Neuron (in vitro differentiated cells): Measurements from ENCODE around the gene POLDIP3.
A peak's percentile ranks its signal among the peaks of the same experiment; 100 is the strongest.
"Not testable (repeated sequence)": the region's sequence is repeated elsewhere in the genome, so short reads cannot be mapped to it uniquely, and the experiment has no call there.

Experiments used
- H2AFZ ChIP-seq: one replicate; pipeline ENCODE4 v1.6.1; 2013; ENCODE audit warnings: low read depth, mild to moderate bottlenecking, inconsistent platforms, low read length, moderate library complexity
- H3K27me3 ChIP-seq: one replicate; pipeline ENCODE4 v1.6.1; 2013; ENCODE audit warnings: low read length; ENCODE audit not compliant: insufficient read depth
- H3K36me3 ChIP-seq: one replicate; pipeline ENCODE4 v1.6.1; 2013; ENCODE audit warnings: low read length; ENCODE audit not compliant: insufficient read depth
- H3K4me1 ChIP-seq: one replicate; pipeline ENCODE4 v1.6.1; 2013; ENCODE audit warnings: low read length; ENCODE audit not compliant: insufficient read depth
- H3K4me3 ChIP-seq: 2 replicates; pipeline ENCODE4 v1.5.1; 2013; ENCODE audit warnings: mild to moderate bottlenecking, low read length, moderate library complexity
- H3K9me3 ChIP-seq: one replicate; pipeline ENCODE4 v1.6.1; 2013; ENCODE audit warnings: low read length

Gene POLDIP3

DNA sequence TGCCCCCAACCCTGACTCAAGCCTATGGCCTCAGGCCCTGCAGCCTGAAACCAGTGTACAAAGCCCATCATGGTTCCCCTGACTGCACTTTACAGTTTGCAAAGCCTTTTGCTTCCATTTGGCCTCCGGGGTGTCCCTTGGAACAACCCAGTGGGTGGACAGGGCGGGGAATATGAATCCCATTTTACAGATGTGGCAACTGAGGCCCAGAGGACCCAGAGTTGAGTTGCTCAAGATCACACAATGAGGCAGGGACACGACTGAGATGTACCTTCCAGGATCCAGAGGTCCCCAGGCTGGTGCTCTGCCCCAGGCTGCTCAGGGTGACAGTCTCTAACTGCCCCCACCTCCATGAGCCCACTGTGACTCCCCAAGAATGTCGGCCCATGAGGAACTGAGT lies 5.4 kb upstream of the POLDIP3 start:
- Histone ChIP-seq H3K4me1 (peaks cover 6% of the 10 kb centered on the region), H3K36me3 (peaks cover 20% of the 10 kb centered on the region), H3K4me3 (no peak overlapping the region), H3K27me3 (no peaks in the 10 kb centered on the region), H2AFZ (no peak overlapping the region), H3K9me3 (no peaks in the 10 kb centered on the region)

DNA sequence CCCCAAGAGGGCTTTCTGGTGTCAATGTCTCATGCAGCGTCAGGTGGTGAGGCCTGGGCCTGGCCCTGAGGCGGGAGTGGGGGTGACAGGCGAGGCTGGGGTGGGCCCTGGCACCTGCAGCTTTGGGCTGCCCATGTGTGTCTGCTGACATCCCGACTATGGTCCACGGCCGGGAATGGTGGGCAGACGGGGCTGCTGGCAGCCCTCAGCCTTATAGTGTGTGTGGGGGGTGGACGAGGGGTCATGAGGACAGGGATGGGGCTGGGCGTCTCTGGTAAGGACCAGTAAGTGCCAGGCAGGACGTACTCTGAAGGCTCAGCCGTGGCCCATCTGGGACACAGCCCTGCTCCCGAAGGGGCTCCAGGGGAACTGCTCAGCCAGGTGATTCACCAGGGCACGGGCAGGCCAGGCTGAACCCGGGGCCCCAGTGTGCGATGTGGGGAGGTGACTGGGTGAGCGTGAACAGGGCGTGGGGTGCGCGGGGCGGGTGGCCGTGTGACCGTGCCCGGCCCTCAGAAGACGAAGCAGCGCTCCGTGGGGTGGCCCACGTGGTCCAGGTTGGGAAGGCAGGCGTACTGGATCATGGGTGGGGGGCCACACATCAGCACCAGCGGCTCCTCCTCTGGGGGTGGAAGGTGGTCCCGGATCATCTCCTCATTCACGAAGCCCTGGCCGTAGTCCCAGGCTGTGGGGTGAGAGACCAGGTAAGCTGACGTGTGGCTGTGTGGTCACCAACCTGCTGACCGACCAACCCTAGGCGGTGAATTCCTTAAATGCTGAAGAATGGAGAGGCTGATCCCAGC lies 4.8 kb upstream of the POLDIP3 start:
- H3K36me3 ChIP-seq: peaks cover 20% of the 10 kb centered on the region
- H2AFZ ChIP-seq: no peak overlapping the region
- no peak overlapping the region for H3K4me3 ChIP-seq
- H3K4me1 ChIP-seq: peaks cover 6% of the 10 kb centered on the region
- H3K27me3 ChIP-seq: no peaks in the 10 kb centered on the region
- H3K9me3 ChIP-seq: no peaks in the 10 kb centered on the region

DNA sequence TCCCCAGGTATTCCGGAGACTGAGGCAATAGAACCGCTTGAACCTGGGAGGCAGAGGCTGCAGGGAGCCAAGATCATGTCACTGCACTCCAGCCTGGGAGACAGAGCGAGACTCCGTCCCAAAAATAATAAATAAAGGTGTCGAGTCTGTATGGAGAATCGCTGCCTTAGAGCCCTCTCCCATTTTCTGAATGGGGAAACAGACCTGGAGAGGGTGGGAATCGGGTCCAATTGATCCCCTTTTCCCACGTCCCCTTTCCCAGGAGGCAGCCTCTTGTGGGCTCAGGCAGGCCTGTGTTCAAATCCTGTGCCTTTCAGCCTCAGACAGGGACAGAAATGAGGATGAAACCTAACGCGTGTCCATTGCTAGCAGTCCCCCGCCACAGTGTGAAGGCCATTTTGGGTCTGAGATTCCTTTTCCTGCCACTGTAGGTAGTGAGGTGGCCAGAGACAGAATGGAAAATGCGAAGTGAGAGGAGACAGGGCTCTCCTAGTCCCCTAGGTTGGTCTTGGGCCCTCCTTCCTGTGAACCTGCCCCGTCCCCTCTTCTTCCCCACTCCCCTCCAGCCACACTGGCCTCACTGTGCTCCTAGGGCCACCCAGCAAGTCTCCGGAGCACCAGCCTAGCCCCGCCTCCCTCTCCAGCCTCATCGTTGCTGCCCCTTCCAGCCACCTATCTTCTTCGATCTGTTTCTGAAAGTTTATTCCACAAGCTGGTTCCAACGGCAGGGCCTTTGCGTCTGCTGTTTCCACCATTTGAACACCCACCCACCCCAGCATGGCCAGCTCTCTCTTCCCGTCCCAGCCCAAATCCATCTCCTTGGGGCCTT lies 2.7 kb upstream of the POLDIP3 start:
- no peaks in the 10 kb centered on the region for H3K9me3 ChIP-seq
- H3K4me3 ChIP-seq: no peak overlapping the region
- no peaks in the 10 kb centered on the region for H3K27me3 ChIP-seq
- H2AFZ ChIP-seq: no peak overlapping the region
- peaks cover 18% of the 10 kb centered on the region for H3K4me1 ChIP-seq
- peaks cover 18% of the 10 kb centered on the region for H3K36me3 ChIP-seq

DNA sequence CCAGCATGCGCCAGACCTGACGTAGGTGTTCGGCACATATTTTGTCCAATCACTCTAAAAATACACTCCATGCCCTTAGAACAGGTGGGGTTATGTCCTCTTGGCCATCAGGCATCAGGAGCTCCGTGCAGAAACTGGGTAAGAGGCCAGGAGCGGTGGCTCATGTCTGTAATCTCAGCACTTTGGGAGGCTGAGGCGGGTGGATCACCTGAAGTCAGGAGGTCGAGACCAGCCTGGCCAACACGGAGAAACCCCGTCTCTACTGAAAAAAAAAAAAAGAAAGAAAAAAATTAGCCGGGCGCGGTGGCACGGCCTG lies 1.1 kb upstream of the POLDIP3 start:
- H3K36me3 ChIP-seq: peaks cover 28% of the 10 kb centered on the region
- H3K4me3 ChIP-seq: peak overlapping the region; percentile 99

DNA sequence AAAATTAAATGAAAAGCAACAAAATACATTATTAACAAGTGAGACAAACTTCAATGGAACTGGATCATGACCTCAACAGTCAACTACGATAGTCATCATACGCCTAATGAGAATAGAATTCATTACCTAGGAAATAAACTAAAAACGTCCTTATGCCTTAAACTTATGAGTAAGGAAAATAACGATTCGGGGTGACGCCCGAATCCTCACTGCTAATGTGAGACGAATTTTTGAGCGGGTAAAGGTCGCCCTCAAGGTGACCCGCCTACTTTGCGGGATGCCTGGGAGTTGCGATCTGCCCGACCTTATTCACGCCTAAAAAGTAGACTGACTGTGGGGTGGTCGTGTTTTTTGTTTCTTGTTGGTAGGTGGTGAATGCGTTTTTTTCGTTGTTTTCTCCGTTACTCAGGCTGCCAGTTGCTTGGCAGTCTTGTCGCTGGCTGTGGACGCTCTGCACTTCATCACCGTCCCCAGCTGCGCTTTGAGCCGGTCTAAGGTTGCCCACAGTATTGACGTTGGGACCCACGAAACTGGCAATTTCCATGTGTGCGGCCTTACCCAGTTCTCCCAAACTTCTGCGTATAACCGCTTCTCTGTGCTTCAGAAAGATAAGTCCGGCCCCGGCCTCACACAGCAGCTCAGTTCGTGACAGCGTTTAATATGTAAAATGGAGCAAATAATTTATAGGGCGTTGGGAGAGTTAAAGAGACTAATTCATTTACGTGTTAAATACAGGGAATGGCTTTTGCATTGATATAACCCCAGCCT lies 593 bp upstream of the POLDIP3 start:
- no peak overlapping the region for H2AFZ ChIP-seq
- peaks cover 28% of the 10 kb centered on the region for H3K4me1 ChIP-seq
- peak overlapping the region; percentile 99 for H3K4me3 ChIP-seq
- H3K27me3 ChIP-seq: no peaks in the 10 kb centered on the region
- H3K9me3 ChIP-seq: no peaks in the 10 kb centered on the region
- H3K36me3 ChIP-seq: peaks cover 29% of the 10 kb centered on the region

More for the DNA sequence above, 1.1 kb upstream of the POLDIP3 start:
- H2AFZ ChIP-seq, H3K27me3 ChIP-seq, H3K9me3 ChIP-seq: not testable (repeated sequence)
- peaks cover 28% of the 10 kb centered on the region for H3K4me1 ChIP-seq

DNA sequence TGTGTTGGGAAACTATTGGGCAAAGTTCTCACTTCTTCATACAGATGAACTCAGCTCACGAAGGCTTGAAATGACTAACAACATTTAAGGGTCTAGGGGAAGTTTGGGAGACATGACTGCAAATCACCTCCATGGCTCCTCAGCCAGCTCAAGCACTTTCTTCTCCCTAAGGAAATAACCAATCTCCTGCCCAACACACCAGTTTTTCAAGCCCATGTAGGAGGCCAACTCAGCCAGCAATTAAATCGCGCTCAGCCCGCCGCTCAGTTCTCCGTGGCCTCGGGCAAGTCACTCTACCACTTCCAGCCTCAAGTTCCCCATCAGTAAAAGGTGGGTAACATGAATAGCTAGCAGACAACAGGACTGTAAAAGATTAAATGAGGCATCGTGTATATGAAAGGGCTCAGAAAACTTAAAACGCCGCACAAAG lies 796 bp downstream of the POLDIP3 start:
- Histone ChIP-seq H3K4me1 (peaks cover 37% of the 10 kb centered on the region), H3K36me3 (peaks cover 18% of the 10 kb centered on the region), H3K9me3 (no peaks in the 10 kb centered on the region), H2AFZ (no peak overlapping the region), H3K4me3 (peak overlapping the region; percentile 99), H3K27me3 (no peaks in the 10 kb centered on the region)

DNA sequence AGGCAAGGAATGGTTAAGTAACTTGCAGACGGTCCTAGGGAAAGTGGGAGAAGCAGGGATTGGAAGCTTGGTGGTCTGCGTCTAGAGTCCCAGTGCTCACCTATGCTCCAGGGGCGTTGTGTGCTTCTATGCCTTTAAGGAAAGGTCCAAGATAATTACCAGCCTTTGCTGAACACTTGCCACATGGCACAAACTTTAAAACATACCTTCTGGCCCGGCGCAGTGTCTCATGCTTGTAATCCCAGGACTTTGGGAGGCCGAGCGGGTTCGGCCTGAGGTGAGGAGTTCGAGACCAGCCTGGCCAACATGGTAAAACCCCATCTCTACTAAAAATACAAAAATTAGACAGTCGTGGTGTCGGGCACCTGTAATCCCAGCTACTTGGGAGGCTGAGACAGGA lies 2.3 kb downstream of the POLDIP3 start:
- peaks cover 46% of the 10 kb centered on the region for H3K4me1 ChIP-seq
- no peaks in the 10 kb centered on the region for H3K9me3 ChIP-seq
- peaks cover 18% of the 10 kb centered on the region for H3K36me3 ChIP-seq
- H3K27me3 ChIP-seq: no peaks in the 10 kb centered on the region
- H2AFZ ChIP-seq: no peak overlapping the region
- H3K4me3 ChIP-seq: no peak overlapping the region

DNA sequence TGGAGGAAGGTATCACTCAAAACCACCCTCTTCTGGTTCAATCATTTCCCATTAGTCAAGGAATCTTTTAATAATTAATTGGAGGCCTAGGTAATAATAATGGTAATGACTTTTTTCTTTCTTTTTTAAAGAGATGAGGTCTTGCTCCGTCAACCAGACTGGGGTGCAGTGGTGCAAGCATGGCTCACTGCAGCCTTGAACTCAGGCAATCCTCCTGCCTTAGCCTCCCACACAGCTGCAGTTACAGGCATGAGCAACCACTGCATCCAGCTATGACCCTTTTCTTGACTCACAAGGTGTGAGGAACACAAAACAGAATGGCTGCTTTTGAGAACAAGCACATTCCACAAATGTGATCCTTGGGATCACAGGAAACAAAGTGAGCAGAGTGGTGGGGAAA lies 3.6 kb downstream of the POLDIP3 start:
- peaks cover 3% of the 10 kb centered on the region for H3K9me3 ChIP-seq
- H3K4me3 ChIP-seq: no peak overlapping the region
- H3K4me1 ChIP-seq: peaks cover 46% of the 10 kb centered on the region
- peaks cover 25% of the 10 kb centered on the region for H3K36me3 ChIP-seq
- no peaks in the 10 kb centered on the region for H3K27me3 ChIP-seq
- no peak overlapping the region for H2AFZ ChIP-seq

DNA sequence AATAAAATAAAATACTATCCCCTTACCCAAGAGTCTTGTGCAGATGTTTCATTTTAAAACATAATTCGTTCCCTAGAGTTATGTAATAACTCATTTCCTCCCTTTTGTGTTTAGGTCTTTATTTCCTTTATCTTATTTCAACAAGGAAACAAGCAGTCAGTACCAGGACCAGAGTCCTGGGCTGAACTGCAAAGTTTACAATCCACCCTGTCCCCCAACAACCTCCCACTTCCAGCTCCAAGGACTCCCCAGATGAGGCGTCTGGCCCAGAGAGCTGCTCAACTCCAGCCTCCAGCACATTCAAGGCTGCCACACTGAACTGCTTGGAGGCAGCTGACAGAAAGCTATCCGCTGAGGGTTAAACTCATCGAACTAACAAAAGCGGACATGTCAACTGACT lies 4.5 kb downstream of the POLDIP3 start:
- H2AFZ ChIP-seq: no peak overlapping the region
- no peaks in the 10 kb centered on the region for H3K27me3 ChIP-seq
- peaks cover 27% of the 10 kb centered on the region for H3K36me3 ChIP-seq
- peaks cover 40% of the 10 kb centered on the region for H3K4me1 ChIP-seq
- peaks cover 3% of the 10 kb centered on the region for H3K9me3 ChIP-seq
- H3K4me3 ChIP-seq: no peak overlapping the region

DNA sequence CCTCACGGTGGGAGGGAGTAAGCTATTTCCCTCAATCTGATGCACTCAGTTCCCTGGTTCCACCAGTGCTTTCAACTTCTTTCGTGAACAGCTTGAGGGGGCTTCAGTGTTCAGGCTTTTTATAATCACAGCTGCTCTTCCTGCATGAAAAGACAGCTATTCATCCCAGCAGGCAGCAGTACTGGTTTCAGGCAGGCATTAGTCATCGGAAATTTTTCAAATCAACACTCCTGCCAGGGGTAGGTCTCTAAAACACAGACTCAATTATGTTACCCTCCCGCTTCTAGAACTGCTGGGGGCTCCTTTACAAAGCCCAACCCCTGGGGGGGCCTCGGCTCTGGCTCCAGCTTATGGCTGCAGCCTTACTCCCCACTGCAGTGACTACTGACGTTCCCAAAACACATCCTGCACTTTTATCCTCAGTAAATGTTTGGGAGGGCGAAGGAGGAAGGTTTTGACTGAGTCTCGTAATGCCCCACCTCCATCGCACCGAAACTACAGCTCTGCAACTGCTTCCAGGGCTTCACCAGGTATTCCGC lies 5.8 kb downstream of the POLDIP3 start:
- Histone ChIP-seq H3K36me3 (peaks cover 34% of the 10 kb centered on the region), H3K4me3 (peak overlapping the region; percentile 2), H3K27me3 (no peaks in the 10 kb centered on the region), H3K4me1 (peaks cover 40% of the 10 kb centered on the region), H3K9me3 (peaks cover 3% of the 10 kb centered on the region), H2AFZ (no peak overlapping the region)

DNA sequence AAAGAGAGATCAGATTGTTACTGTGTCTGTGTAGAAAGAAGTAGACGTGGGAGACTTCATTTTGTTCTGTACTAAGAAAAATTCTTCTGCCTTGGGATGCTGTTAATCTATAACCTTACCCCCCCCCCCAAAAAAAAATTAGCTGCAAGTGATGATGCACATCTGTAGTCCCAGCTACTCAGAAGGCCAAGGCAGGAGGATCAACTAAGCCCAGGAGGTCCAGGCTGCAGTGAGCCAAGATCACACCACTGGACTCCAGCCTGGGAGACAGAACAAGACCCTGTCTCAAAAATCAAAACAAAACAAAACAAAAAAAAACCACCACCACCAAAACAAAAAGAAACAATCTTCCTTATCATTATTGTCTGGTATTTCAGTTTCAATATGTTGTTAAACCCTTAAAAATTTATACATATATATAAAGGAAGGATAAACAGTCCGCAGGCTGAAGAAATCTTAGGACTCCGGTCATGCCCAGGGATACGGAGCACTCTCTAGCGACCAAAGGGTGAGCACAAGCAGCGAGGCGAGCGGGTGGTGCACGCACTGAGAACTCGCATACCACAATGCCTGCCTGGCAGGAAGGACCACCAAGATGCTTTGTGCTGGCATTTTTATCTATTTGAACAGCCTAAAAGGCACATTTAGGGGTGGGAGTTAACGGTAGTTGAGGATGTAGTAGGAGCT lies 6.4 kb downstream of the POLDIP3 start:
- peaks cover 37% of the 10 kb centered on the region for H3K36me3 ChIP-seq
- H3K9me3 ChIP-seq: peaks cover 3% of the 10 kb centered on the region
- peak overlapping the region; percentile 2 for H3K4me3 ChIP-seq
- H3K27me3 ChIP-seq: no peaks in the 10 kb centered on the region
- no peak overlapping the region for H2AFZ ChIP-seq
- H3K4me1 ChIP-seq: peaks cover 37% of the 10 kb centered on the region

DNA sequence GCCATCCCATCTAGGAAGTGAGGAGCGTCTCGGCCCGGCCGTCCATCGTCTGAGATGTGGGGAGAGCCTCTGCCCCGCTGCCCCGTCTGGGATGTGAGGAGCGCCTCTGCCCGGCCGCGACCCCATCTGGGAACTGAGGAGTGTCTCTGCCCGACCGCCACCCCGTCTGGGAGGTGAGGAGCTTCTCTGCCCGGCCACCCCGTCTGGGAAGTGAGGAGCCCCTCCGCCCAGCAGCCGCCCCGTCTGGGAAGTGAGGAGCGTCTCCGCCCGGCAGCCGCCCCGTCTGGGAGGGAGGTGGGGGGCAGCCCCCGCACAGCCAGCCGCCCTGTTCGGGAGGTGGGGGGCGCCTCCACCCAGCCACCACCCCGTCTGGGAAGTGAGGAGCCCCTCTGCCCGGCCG lies 7.0 kb downstream of the POLDIP3 start:
- H2AFZ ChIP-seq, H3K4me3 ChIP-seq, H3K27me3 ChIP-seq, H3K9me3 ChIP-seq: not testable (repeated sequence)
- Histone ChIP-seq H3K36me3 (peaks cover 38% of the 10 kb centered on the region), H3K4me1 (peaks cover 30% of the 10 kb centered on the region)
